Measurements from ENCODE around the gene EEF1B2.
"Not testable (repeated sequence)": the region's sequence is repeated elsewhere in the genome, so short reads cannot be mapped to it uniquely, and the experiment has no call there.

The EEF1B2 gene

DNA sequence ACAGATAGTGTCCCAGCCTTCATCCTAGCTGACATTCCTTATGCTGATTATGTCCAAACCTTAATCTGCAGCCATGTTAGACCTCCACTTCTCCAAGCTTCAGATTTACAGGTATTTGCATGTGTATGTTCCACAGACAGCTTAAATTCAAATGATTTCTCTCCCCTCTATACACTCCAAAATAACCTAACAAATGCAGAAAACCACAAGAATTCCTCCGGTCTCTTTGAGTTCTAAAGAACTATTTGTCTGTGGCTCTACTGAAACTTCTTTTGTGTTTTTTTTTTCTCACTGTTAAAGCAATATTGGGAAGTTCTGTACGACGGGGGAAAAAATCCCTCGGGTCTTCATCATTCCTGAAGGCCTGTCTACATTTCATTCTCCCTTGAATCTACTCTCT is 9.1 kb upstream of the EEF1B2 start:
- Histone ChIP-seq H3K4me3 (ENCODE audit: low read length) (no peak overlapping the region), H3K9me3 (ENCODE audit: low read length) (no peaks in the 10 kb centered on the region), H2AFZ (ENCODE audit: low read depth, low read length) (no peak overlapping the region), H3K36me3 (ENCODE audit: insufficient read depth, low read length) (peaks cover 61% of the 10 kb centered on the region), H3K4me1 (ENCODE audit: insufficient read depth, low read length) (no peaks in the 10 kb centered on the region), H3K27me3 (ENCODE audit: insufficient read depth, low read length) (no peaks in the 10 kb centered on the region)

DNA sequence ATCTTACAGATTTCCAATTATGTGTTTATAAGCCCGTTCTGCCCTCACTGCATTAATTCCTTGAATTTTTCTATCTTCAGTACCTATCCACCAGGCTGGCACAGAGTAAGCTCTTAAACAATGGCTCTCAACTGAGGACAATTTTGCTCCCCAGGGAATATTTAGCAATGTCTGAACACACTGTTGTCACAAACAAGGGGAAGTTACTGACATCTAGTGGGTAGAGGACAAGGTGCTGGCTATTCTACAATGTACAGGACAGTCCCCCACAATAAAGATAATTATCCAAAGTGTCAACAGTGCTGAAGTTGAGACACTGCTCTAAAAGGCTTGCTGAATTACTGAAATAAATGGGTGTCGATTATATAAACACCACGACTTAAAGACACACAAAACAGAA is 5.5 kb upstream of the EEF1B2 start:
- H3K36me3 ChIP-seq (ENCODE audit: insufficient read depth, low read length), result peaks cover 26% of the 10 kb centered on the region
- H3K27me3 ChIP-seq (ENCODE audit: insufficient read depth, low read length), result no peaks in the 10 kb centered on the region
- no peak overlapping the region for H2AFZ ChIP-seq (ENCODE audit: low read depth, low read length)
- no peak overlapping the region for H3K4me3 ChIP-seq (ENCODE audit: low read length)
- H3K4me1 ChIP-seq (ENCODE audit: insufficient read depth, low read length), result no peaks in the 10 kb centered on the region
- no peaks in the 10 kb centered on the region for H3K9me3 ChIP-seq (ENCODE audit: low read length)

DNA sequence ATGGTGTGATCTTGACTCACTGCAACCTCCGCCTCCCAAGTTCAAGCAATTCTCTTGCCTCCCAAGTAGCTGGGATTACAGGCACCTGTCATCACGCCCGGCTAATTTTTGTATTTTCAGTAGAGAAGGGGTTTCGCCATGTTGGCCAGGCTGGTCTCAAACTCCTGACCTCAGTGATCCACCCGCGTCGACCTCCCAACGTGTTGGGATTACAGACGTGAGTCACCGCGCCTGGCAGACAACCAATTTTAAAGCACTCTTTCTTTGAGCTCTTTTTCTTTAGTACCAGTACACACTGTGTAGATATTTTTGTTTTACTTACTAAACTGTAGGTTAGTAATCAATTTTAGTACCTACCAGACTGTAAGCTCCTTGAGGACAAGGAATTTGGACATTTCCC is 2.7 kb upstream of the EEF1B2 start:
- Histone ChIP-seq H3K4me1 (ENCODE audit: insufficient read depth, low read length) (peaks cover 12% of the 10 kb centered on the region), H3K36me3 (ENCODE audit: insufficient read depth, low read length) (peaks cover 24% of the 10 kb centered on the region)
- not testable (repeated sequence) for H3K27me3 ChIP-seq (ENCODE audit: insufficient read depth, low read length); H2AFZ ChIP-seq (ENCODE audit: low read depth, low read length); H3K9me3 ChIP-seq (ENCODE audit: low read length); H3K4me3 ChIP-seq (ENCODE audit: low read length)

DNA sequence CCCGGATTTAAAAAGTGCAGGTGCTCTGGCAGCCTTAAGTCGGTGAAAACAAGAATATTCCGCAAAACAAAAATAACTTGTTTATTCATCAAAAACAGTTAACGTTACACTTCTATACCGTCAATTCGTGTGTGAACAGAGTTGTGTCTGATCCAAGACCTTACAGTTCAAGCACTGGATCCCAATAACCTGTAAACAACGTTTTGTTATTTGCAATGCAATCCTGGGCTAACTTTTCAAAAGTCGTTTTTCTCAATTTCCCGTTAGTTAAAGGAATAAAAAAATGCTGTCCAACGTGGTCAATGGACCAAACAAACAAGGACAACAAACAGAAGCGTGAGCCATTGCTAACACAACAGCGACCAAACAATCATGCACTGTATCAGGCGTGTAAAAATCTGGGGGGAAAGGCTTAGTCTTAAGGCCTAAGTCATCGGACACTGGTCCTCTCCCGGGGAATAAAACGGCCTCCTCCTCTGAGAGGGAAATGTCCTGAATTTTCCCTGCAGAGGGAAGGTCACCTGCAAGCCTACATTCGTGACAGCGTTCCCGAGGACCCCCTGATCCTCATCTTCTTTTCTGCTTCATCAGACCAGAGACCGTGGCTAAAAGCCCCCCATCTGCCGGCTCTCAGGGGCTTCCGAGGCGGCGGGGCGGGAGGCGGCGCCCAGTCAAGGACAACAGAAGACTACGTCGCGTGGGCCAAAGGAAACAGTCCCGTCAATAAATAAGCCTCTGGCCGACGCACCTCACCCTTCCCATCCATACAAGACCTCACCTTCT is 941 bp upstream of the EEF1B2 start:
- peak overlapping the region; percentile 65 for H3K4me3 ChIP-seq (ENCODE audit: low read length)
- H3K36me3 ChIP-seq (ENCODE audit: insufficient read depth, low read length), result peaks cover 35% of the 10 kb centered on the region
- H2AFZ ChIP-seq (ENCODE audit: low read depth, low read length), result peak overlapping the region; percentile 30
- peaks cover 12% of the 10 kb centered on the region for H3K4me1 ChIP-seq (ENCODE audit: insufficient read depth, low read length)
- H3K27me3 ChIP-seq (ENCODE audit: insufficient read depth, low read length), result no peaks in the 10 kb centered on the region
- no peaks in the 10 kb centered on the region for H3K9me3 ChIP-seq (ENCODE audit: low read length)

DNA sequence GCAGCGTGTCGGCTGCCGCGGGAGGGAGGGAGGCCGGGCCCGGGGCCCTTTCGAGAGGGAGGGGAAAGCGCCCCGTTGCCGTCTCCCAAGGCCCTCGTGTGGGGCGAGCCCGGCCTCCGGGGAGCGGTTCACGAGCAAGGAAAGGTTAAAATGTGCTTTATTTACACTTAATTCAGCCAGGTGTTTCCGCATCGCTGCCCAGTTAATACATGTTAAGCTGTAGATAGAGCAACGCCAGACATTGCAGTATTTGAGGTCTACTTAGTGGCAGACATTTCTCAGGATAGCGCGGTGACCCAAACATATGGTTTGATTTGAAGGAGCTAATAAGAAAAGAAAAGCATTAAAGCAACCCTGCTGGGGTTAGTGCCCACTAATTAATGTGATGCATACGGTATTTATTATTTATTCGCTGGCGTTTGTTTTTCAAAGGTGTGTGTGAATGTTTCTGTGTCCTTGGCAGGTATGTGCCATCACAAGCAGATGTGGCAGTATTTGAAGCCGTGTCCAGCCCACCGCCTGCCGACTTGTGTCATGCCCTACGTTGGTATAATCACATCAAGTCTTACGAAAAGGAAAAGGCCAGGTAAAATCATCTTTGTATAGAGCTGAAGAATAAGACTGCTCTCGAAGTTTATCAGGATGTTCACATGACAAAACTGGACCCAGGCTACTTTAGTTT is 571 bp downstream of the EEF1B2 start:
- peaks cover 12% of the 10 kb centered on the region for H3K4me1 ChIP-seq (ENCODE audit: insufficient read depth, low read length)
- peak overlapping the region; percentile 78 for H2AFZ ChIP-seq (ENCODE audit: low read depth, low read length)
- H3K4me3 ChIP-seq (ENCODE audit: low read length), result peak overlapping the region; percentile 65
- peaks cover 41% of the 10 kb centered on the region for H3K36me3 ChIP-seq (ENCODE audit: insufficient read depth, low read length)
- H3K27me3 ChIP-seq (ENCODE audit: insufficient read depth, low read length), result no peaks in the 10 kb centered on the region
- H3K9me3 ChIP-seq (ENCODE audit: low read length), result no peaks in the 10 kb centered on the region

DNA sequence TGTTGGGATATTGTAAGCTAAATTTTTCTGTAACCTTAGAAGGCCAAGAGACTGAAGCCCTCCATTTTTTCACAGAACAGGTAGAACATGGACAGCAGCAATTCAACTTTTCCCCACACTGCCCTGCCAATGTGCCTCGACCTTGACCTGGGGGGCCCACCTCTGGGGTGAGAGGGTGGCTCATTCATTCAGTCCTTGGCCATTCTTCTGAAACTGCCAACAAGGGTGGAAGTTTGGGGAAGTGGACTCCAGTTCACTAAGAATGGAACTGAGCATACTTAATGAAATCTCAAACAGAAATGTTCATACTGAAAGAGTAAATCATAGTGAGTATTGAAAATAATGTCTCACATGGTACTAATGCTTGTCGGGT is 1.1 kb downstream of the EEF1B2 start:
- Histone ChIP-seq H3K4me1 (ENCODE audit: insufficient read depth, low read length) (peaks cover 12% of the 10 kb centered on the region), H3K36me3 (ENCODE audit: insufficient read depth, low read length) (peaks cover 41% of the 10 kb centered on the region), H3K9me3 (ENCODE audit: low read length) (no peaks in the 10 kb centered on the region)

DNA sequence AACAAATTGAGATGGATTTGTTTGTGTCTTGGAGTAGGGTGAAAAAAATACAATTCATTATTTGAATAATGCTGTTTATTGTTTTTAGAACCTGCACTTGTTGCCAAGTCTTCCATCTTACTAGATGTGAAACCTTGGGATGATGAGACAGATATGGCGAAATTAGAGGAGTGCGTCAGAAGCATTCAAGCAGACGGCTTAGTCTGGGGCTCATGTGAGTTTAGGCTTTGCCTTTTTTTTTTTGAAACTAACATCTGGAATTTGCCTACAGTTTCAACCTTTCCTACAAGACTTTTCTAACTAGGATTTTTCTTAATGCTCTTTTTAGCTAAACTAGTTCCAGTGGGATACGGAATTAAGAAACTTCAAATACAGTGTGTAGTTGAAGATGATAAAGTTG is 2.7 kb downstream of the EEF1B2 start:
- H3K4me3 ChIP-seq (ENCODE audit: low read length); H2AFZ ChIP-seq (ENCODE audit: low read depth, low read length); H3K27me3 ChIP-seq (ENCODE audit: insufficient read depth, low read length); H3K9me3 ChIP-seq (ENCODE audit: low read length): not testable (repeated sequence)
- peaks cover 12% of the 10 kb centered on the region for H3K4me1 ChIP-seq (ENCODE audit: insufficient read depth, low read length)
- peaks cover 42% of the 10 kb centered on the region for H3K36me3 ChIP-seq (ENCODE audit: insufficient read depth, low read length)

More for the DNA sequence above, 1.1 kb downstream of the EEF1B2 start:
- Histone ChIP-seq H2AFZ (ENCODE audit: low read depth, low read length) (no peak overlapping the region), H3K4me3 (ENCODE audit: low read length) (peak overlapping the region; percentile 65), H3K27me3 (ENCODE audit: insufficient read depth, low read length) (no peaks in the 10 kb centered on the region)

DNA sequence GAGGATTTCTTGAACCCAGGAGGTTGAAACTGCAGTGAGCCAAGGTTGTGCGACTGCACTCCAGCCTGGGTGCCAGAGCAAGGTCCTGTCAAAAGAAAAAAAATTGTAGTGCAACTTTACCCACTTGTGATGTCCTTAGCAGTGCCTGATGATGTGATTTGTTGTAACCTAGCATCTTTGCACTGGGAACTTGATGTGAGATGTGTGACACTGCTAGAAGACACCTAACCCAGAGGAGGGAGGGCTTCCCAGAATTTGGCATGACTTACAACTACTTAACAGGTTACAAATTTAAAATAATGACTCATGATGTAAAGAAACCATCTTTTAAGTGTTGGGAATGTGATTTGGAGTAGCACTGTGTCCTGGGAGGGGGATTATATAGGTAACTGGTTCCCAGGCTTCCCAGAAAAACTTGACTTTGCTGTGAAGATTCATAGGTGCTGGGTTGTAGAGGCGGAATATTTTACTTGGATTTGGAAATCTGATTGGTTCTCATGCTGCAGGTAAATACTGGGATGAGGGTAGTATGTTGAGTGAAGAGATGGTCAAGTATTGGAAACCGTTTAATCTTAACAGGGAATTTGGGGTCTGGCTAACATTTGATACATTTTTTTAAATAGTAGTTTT is 3.7 kb downstream of the EEF1B2 start:
- H3K36me3 ChIP-seq (ENCODE audit: insufficient read depth, low read length), result peaks cover 47% of the 10 kb centered on the region
- peaks cover 6% of the 10 kb centered on the region for H3K9me3 ChIP-seq (ENCODE audit: low read length)
- H3K4me3 ChIP-seq (ENCODE audit: low read length), result no peak overlapping the region
- peaks cover 12% of the 10 kb centered on the region for H3K4me1 ChIP-seq (ENCODE audit: insufficient read depth, low read length)
- no peak overlapping the region for H2AFZ ChIP-seq (ENCODE audit: low read depth, low read length)
- no peaks in the 10 kb centered on the region for H3K27me3 ChIP-seq (ENCODE audit: insufficient read depth, low read length)

DNA sequence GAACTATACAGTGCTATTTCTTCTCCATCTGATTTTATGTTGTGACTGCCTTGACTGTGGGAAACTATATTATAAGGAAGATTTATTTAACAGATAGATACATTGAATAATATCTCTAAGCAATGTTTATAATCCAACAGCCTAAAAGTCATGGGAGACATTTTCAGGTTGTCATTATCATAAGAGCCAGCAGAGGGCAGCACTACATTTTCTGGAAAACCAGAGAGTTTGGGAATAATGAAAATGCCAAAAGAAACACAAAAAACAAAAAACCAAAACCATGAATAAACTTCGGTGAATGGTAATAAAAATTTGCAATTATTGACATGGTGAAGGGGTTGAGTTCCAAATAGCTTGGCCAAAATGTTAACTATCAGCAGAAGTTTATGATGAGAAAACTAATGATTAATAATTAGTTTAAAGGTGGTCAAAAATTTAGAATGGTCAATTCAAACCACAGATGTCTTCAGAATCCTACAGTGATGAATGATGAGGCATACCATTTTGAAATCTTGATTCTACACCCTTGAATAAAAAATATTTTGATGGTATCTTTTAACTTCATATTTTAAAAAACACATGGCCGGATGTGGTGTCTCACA is 4.7 kb downstream of the EEF1B2 start:
- Histone ChIP-seq H3K36me3 (ENCODE audit: insufficient read depth, low read length) (peaks cover 47% of the 10 kb centered on the region), H3K4me3 (ENCODE audit: low read length) (no peak overlapping the region), H2AFZ (ENCODE audit: low read depth, low read length) (no peak overlapping the region), H3K4me1 (ENCODE audit: insufficient read depth, low read length) (peaks cover 12% of the 10 kb centered on the region), H3K9me3 (ENCODE audit: low read length) (peaks cover 8% of the 10 kb centered on the region), H3K27me3 (ENCODE audit: insufficient read depth, low read length) (no peaks in the 10 kb centered on the region)

DNA sequence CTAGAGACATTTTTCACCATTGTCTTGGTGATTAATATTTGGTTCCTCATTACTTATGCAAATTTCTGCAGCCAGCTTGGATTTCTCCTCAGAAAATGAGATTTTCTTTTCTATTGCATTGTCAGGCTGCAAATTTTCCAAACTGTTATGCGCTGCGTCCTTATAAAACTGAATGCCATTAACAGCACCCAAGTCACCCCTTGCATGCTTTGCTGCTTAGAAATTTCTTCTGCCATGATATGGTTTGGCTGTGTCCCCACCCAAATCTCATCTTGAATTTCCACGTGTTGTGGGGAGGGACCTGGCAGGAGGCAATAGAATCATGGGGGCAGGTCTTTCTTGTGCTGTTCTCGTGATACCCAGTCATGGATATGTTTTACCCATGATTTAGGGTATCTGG is 8.5 kb downstream of the EEF1B2 start:
- H3K9me3 ChIP-seq (ENCODE audit: low read length); H3K4me1 ChIP-seq (ENCODE audit: insufficient read depth, low read length); H3K27me3 ChIP-seq (ENCODE audit: insufficient read depth, low read length); H3K4me3 ChIP-seq (ENCODE audit: low read length); H2AFZ ChIP-seq (ENCODE audit: low read depth, low read length): not testable (repeated sequence)
- H3K36me3 ChIP-seq (ENCODE audit: insufficient read depth, low read length), result peaks cover 17% of the 10 kb centered on the region

DNA sequence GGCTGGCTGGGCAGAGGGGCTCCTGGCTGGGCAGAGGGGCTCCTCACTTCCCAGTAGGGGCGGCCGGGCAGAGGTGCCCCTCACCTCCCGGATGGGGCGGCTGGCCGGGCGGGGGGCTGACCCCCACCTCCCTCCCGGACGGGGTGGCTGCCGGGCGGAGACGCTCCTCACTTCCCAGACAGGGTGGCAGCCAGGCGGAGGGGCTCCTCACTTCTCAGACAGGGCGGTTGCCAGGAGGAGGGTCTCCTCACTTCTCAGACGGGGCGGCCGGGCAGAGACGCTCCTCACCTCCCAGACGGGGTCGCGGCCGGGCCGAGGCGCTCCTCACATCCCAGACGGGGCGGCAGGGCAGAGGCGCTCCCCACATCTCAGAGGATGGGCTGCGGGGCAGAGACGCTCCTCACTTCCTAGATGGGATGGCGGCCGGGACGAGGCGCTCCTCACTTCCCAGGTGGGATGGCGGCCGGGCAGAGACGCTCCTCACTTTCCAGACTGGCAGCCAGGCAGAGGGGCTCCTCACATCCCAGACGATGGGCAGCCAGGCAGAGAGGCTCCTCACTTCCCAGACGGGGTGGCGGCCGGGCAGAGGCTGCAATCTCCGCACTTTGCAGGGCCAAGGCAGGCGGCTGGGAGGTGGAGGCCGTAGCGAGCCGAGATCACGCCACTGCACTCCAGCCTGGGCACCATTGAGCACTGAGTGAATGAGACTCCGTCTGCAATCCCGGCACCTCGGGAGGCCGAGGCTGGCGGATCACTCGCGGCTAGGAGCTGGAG is 12.1 kb downstream of the EEF1B2 start:
- not testable (repeated sequence) for H3K4me3 ChIP-seq (ENCODE audit: low read length); H3K27me3 ChIP-seq (ENCODE audit: insufficient read depth, low read length); H2AFZ ChIP-seq (ENCODE audit: low read depth, low read length); H3K9me3 ChIP-seq (ENCODE audit: low read length); H3K4me1 ChIP-seq (ENCODE audit: insufficient read depth, low read length)
- peaks cover 10% of the 10 kb centered on the region for H3K36me3 ChIP-seq (ENCODE audit: insufficient read depth, low read length)

DNA sequence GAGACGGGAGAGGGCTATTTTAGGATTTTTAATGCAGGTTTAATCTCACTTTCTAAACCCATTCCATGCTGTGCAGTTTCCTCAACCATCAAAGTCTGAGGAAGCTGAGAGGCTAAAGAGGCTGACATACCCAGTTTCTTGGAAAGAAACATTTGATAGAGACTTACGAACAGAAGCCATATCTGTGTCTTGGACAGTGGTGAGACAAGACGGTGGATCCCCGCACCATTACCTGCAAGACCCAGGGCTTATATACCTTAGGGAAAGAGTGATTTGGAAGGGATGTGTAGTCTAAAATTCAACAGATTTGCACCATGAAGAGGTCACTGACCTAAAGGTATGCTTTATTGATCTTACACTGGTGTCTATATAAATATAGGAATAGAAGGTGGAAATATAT is 13.5 kb downstream of the EEF1B2 start:
- peaks cover 4% of the 10 kb centered on the region for H3K9me3 ChIP-seq (ENCODE audit: low read length)
- H3K4me1 ChIP-seq (ENCODE audit: insufficient read depth, low read length), result no peaks in the 10 kb centered on the region
- no peak overlapping the region for H3K4me3 ChIP-seq (ENCODE audit: low read length)
- H3K27me3 ChIP-seq (ENCODE audit: insufficient read depth, low read length), result no peaks in the 10 kb centered on the region
- H3K36me3 ChIP-seq (ENCODE audit: insufficient read depth, low read length), result peaks cover 4% of the 10 kb centered on the region
- H2AFZ ChIP-seq (ENCODE audit: low read depth, low read length), result no peak overlapping the region

Data from neuron (in vitro differentiated cells).